C4-2B (cell line): Measurements from ENCODE around the gene CACNA2D3.

ENCODE experiments used
- H3K27ac ChIP-seq: fragments of 450-650 bp; 2 replicates; pipeline ENCODE4 v1.5.1; 2017
- CTCF ChIP-seq: fragments of 450-650 bp; conservative IDR thresholded peaks from 2 replicates; pipeline ENCODE4 v1.5.1; 2017; ENCODE audit warnings: mild to moderate bottlenecking
- ZFX ChIP-seq: fragments of 450-650 bp; IDR thresholded peaks from 2 replicates; pipeline ENCODE4 v1.6.1; 2017

CACNA2D3 gene

GRCh38 chr3:54217828-54218227 lies 95.5 kb downstream of the CACNA2D3 start:
- no peak overlapping the region for H3K27ac ChIP-seq
- no peak for TF ChIP-seq CTCF
- TF ChIP-seq ZFX, result no peak

- H3K27ac ChIP-seq, result no peak overlapping the region; the same call in 1 of the 2 replicates
- TF ChIP-seq CTCF (no peak), ZFX (no peak)
These were observed 100.0 kb downstream of the CACNA2D3 start for GRCh38 chr3:54222316-54222715.

GRCh38 chr3:54223063-54223462 lies 100.7 kb downstream of the CACNA2D3 start:
- TF ChIP-seq ZFX (no peak), CTCF (no peak)
- H3K27ac ChIP-seq, result no peak overlapping the region

GRCh38 chr3:54225841-54226528 lies 103.6 kb downstream of the CACNA2D3 start:
- TF ChIP-seq ZFX, result no peak
- no peak for TF ChIP-seq CTCF
- H3K27ac ChIP-seq, result no peak overlapping the region

- TF ChIP-seq ZFX (no peak), CTCF (no peak)
- H3K27ac ChIP-seq, result no peak overlapping the region
These were observed 106.5 kb downstream of the CACNA2D3 start for GRCh38 chr3:54228806-54229205.

- TF ChIP-seq ZFX (no peak), CTCF (no peak)
- H3K27ac ChIP-seq, result no peak overlapping the region
These were observed 110.3 kb downstream of the CACNA2D3 start for GRCh38 chr3:54232618-54233017.

- H3K27ac ChIP-seq, result no peak overlapping the region
- TF ChIP-seq ZFX (no peak), CTCF (no peak)
These were observed 113.6 kb downstream of the CACNA2D3 start for GRCh38 chr3:54235998-54236397.
